Stimulated activated CD8-positive, alpha-beta memory T cell treated with anti-CD3 and anti-CD28 coated beads, Interleukin-15, amount 100 ng/mL, for 4 hours (primary cell): ENCODE measurements around the gene MLH1.

Source experiments
- DNase-seq, 2 donors: peaks; one replicate each; pipeline ENCODE4 v3.0.0-alpha.2; 2020; ENCODE audit warnings: low read depth in 2 of 2

Gene MLH1

DNA sequence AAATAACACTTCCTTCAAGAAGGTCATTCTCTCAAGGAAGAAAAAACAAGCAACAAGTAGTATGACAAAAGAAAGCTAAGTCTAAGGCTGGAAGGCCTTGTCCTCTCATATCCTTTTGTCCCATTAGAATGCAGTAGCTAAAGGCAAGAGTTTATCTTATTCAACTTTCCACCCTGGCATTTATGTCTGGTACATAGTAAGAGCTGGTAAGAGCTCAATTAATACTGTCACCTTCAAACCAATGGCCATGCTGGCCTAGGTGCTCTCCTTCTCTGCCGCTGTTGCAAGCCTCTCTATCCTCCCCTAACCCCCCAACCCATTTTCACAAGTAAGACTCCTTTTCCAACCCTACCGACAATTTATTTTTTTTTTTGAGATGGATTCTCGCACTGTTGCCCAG is 99.2 kb downstream of the MLH1 start:
- DNase-seq, result no peak

DNA sequence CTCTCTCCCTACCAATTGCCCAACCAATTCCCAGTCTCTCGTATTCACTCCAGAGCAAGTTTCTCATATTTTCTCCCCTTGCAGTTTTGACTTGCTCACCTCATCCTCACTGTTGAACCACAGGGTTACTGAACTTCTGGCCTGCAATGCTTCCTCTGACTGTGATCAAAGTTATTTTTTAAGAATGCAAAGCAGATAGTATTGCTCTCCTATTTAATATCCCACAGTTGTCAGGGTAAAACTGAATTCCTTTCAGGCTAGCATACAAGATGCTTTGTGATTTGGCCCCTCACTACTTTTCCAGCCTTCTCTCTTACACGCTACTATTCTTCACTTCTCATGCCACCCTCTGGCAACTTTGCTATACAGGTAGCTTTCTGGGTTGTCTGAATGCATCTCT is 100.2 kb downstream of the MLH1 start:
- no peak for DNase-seq

GRCh38 chr3:37094636-37095035 is 101.3 kb downstream of the MLH1 start:
- no peak for DNase-seq

DNA sequence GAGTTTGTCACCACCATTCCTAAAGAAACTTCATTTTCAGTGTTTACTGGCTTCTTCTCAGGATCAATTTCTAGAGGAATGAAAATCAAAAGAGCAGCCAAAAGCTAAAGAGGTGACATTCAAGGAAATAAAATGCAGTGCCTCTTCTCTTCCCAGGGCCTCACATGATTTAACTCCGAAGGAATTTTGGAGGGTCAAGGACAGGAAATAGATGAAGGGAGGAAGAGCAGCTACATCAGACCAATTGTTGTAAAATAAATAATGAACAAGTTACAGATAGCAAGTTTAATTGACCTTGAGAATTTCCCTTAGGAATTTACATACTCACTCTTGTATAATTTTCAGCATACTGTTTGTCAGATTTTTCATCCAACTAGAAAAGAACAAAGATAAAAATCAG is 103.0 kb downstream of the MLH1 start:
- DNase-seq, result no peak

DNA sequence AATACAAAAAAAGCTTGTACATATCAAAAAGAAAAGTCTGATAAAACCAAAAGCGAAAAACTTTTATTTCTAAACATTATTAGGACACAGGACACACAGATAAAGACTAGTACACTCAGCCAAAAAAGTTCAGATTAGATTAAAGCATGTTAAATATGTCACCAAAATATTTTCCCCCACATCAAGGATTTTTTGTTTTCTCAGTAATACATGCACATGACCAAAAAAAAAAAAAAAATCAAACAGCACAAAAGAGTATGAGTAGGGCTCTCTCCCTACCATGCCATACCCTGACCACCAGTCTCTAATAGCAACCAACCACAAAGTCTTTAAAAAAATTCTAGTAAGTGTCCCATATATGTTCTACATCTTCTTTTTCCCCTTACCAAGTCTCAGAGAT is 103.7 kb downstream of the MLH1 start:
- DNase-seq, result no peak

DNA sequence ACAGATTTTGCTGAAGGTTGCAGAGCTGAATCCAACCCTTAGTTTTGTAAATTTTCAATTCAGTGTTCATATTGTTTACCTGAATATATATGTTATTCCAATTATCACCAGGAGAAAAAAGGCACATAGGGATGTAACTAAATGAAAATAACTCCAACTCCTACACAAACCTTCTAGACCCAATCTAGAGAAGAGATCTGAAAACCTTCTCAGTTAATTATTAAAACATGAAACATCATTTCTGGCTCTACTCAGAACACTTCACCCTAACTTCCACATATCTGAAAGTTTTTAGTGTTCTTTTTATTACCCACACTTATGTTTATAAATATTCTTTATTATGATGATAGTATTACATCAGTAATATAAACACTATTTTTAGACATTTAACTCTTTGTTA is 104.5 kb downstream of the MLH1 start:
- DNase-seq, result no peak

DNA sequence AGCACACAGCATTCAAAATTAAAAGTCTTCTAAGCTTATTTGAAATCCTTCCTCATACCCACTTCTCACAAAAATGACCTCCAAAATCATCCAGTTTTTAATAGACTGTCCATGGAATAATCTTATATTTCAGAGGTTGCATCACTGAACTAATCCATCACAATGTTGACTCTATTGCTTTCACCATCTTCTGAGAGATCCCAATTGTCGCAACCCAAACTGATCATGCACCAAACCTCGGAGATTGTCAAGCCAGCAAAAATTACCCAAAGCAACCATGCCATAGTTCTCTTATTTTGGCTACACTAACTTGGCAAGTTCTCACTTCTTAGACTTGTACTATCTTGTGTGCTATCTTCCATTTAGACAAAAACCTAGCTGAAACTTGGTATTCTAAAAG is 105.6 kb downstream of the MLH1 start:
- DNase-seq, result no peak

DNA sequence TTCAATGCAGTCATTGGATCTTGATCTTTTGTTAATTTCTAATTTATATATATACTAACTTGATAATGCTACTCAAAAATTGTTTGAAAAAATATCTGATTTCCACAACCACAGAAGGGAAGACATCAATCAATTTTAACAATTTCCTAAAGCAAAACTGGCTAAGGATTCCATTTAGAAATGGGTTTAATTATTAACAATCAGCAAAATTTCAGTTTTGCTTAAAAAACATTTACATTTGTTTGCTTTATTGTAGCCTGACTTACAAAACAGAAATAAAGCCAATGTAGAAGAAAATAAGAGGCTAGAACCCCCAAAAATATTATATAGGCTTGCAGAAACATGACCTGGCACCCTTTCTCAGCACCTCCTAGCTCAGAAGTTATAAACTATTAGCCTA is 106.2 kb downstream of the MLH1 start:
- no peak for DNase-seq

DNA sequence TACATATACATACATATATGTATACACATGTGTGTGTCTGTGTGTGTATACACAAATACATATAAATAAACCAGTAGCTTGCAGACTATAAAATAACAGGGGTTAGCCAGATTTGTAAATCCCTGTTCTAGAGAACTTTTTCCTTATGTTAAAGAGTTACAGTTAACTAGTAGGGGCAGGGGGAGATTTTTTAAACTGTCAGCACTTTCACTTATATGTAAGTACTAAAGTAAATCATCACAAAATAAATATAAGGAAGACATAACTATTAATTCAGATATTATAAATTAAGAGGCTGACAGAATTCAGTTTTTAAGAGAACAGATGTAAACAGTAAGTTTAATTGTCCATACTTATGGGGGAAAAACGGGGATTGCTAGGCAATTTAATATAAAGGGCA is 107.1 kb downstream of the MLH1 start:
- no peak for DNase-seq
